ENCODE data around the gene BCR. TPM values are rescaled to one million over a fixed set of nuclear protein-coding genes. Genes with fewer than 3 reads are reported as not detected.
A peak's percentile ranks its signal among the peaks of the same experiment; 100 is the strongest.

BCR gene
- total RNA-seq, 1 donor from 2014 or later: 30.0 TPM

- TF ChIP-seq CTCF (IDR thresholded peaks at IDR 0.05): no peak
- no peaks in the 10 kb centered on the region for H3K27me3 Mint-ChIP-seq (ENCODE audit: low read depth)
- no peak overlapping the region for H3K27ac Mint-ChIP-seq (ENCODE audit: unreplicated experiment)
- no peak overlapping the region for H3K4me3 Mint-ChIP-seq (ENCODE audit: unreplicated experiment)
- no peak for DNase-seq (ENCODE audit: low spot score)
- no peaks in the 10 kb centered on the region for H3K9me3 Mint-ChIP-seq (ENCODE audit: low read depth)
- H3K4me1 Mint-ChIP-seq (ENCODE audit: low read depth): peaks cover 13% of the 10 kb centered on the region
- H3K36me3 Mint-ChIP-seq (ENCODE audit: low read depth): peaks cover 16% of the 10 kb centered on the region
These were observed 73.3 kb downstream of the BCR start for GRCh38 chr22:23253475-23254055.

- no peak overlapping the region for H3K27ac Mint-ChIP-seq (ENCODE audit: unreplicated experiment)
These were observed 75.3 kb downstream of the BCR start for GRCh38 chr22:23255506-23256170.

GRCh38 chr22:23256171-23256932, 76.0 kb downstream of the BCR start:
- TF ChIP-seq CTCF (IDR thresholded peaks at IDR 0.05): no peak
- no peak overlapping the region for H3K4me3 Mint-ChIP-seq (ENCODE audit: unreplicated experiment)
- peaks cover 11% of the 10 kb centered on the region for H3K4me1 Mint-ChIP-seq (ENCODE audit: low read depth)
- H3K27ac Mint-ChIP-seq (ENCODE audit: unreplicated experiment): no peak overlapping the region
- no peaks in the 10 kb centered on the region for H3K9me3 Mint-ChIP-seq (ENCODE audit: low read depth)
- H3K36me3 Mint-ChIP-seq (ENCODE audit: low read depth): peaks cover 18% of the 10 kb centered on the region
- no peak for DNase-seq (ENCODE audit: low spot score)
- no peaks in the 10 kb centered on the region for H3K27me3 Mint-ChIP-seq (ENCODE audit: low read depth)

More at GRCh38 chr22:23255506-23256170, 75.3 kb downstream of the BCR start:
- Mint-ChIP-seq H3K36me3 (ENCODE audit: low read depth) (peaks cover 16% of the 10 kb centered on the region), H3K4me3 (ENCODE audit: unreplicated experiment) (no peak overlapping the region), H3K9me3 (ENCODE audit: low read depth) (no peaks in the 10 kb centered on the region), H3K4me1 (ENCODE audit: low read depth) (peaks cover 11% of the 10 kb centered on the region), H3K27me3 (ENCODE audit: low read depth) (no peaks in the 10 kb centered on the region)
- no peak for TF ChIP-seq CTCF (IDR thresholded peaks at IDR 0.05)
- no peak for DNase-seq (ENCODE audit: low spot score)

GRCh38 chr22:23256986-23257888, 76.9 kb downstream of the BCR start:
- Mint-ChIP-seq H3K9me3 (ENCODE audit: low read depth) (no peaks in the 10 kb centered on the region), H3K27me3 (ENCODE audit: low read depth) (no peaks in the 10 kb centered on the region), H3K27ac (ENCODE audit: unreplicated experiment) (peak overlapping the region; percentile 77), H3K36me3 (ENCODE audit: low read depth) (peaks cover 21% of the 10 kb centered on the region), H3K4me1 (ENCODE audit: low read depth) (peaks cover 11% of the 10 kb centered on the region), H3K4me3 (ENCODE audit: unreplicated experiment) (no peak overlapping the region)
- no peak for DNase-seq (ENCODE audit: low spot score)
- no peak for TF ChIP-seq CTCF (IDR thresholded peaks at IDR 0.05)
